Neural cell (in vitro differentiated cells): ENCODE results near the gene UNK. TPM values are rescaled to one million over a fixed set of nuclear protein-coding genes. Genes with fewer than 3 reads are reported as not detected.

ENCODE experiments used
- H2AFZ ChIP-seq: fragments of 200-600, 300-800 bp; sonication (generic), shearing (Covaris generic); 2 replicates; pipeline ENCODE4 v1.6.0; 2014; ENCODE audit warnings: low read depth, mild to moderate bottlenecking, antibody characterized with exemption, low read length, moderate library complexity
- H3F3A ChIP-seq: fragments of 200-600 bp; shearing (Covaris generic); 2 replicates; pipeline ENCODE4 v1.6.1; 2016; ENCODE audit warnings: mild to moderate bottlenecking, moderate library complexity, mixed read lengths, antibody characterized with exemption, low read length; ENCODE audit not compliant: insufficient read depth, poor library complexity, severe bottlenecking
- H3K27ac ChIP-seq: fragments of 200-600, 300-800 bp; sonication (generic), shearing (Covaris generic); 2 replicates; pipeline ENCODE4 v1.5.1; 2014; ENCODE audit warnings: mild to moderate bottlenecking, low read length, moderate library complexity
- H3K27me3 ChIP-seq: fragments of 300-800, 200-600 bp; sonication (generic), shearing (Covaris generic); 2 replicates; pipeline ENCODE4 v1.6.0; 2014; ENCODE audit warnings: mild to moderate bottlenecking, low read depth, low read length, moderate library complexity; ENCODE audit not compliant: insufficient read depth
- H3K36me3 ChIP-seq: fragments of 300-800, 200-600 bp; sonication (generic), shearing (Covaris generic); 2 replicates; pipeline ENCODE4 v1.5.1; 2014; ENCODE audit warnings: mild to moderate bottlenecking, antibody characterized with exemption, low read length, moderate library complexity; ENCODE audit not compliant: insufficient read depth
- H3K4me2 ChIP-seq: fragments of 300-800, 200-600 bp; sonication (generic), shearing (Covaris generic); 2 replicates; pipeline ENCODE4 v1.6.0; 2014; ENCODE audit warnings: mild to moderate bottlenecking, low read length
- H3K4me3 ChIP-seq: fragments of 300-800, 200-600 bp; sonication (generic), shearing (Covaris generic); 2 replicates; pipeline ENCODE4 v1.5.1; 2014; ENCODE audit warnings: mild to moderate bottlenecking, low read length, moderate library complexity
- H3K79me2 ChIP-seq: fragments of 200-600 bp; shearing (Covaris generic); replicated peaks from 2 replicates; pipeline ENCODE4 v1.6.0; 2014; ENCODE audit warnings: mild to moderate bottlenecking, low read length, moderate library complexity; ENCODE audit not compliant: insufficient read depth
- H3K9ac ChIP-seq: fragments of 300-800, 200-600 bp; sonication (generic), shearing (Covaris generic); 2 replicates; pipeline ENCODE4 v1.6.1; 2016; ENCODE audit warnings: mild to moderate bottlenecking, low read length, mixed read lengths
- H3K9me2 ChIP-seq: fragments of 200-600 bp; shearing (Covaris generic); 2 replicates; pipeline ENCODE4 v1.6.1; 2016; ENCODE audit warnings: mild to moderate bottlenecking, low read length, mixed read lengths; ENCODE audit not compliant: insufficient read depth
- H3K9me3 ChIP-seq: fragments of 200-600, 300-800 bp; sonication (generic), shearing (Covaris generic); 2 replicates; pipeline ENCODE4 v1.6.1; 2016; ENCODE audit warnings: mild to moderate bottlenecking, mixed run types, low read length, moderate library complexity, mixed read lengths
- H4K20me1 ChIP-seq: fragments of 200-600 bp; shearing (Covaris generic); 2 replicates; pipeline ENCODE4 v1.6.1; 2016; ENCODE audit warnings: mild to moderate bottlenecking, mixed run types; ENCODE audit not compliant: insufficient read depth
- CTCF ChIP-seq: fragments of 450-650 bp; IDR thresholded peaks from 2 replicates; pipeline ENCODE4 v1.5.1; 2014; ENCODE audit warnings: antibody characterized with exemption, mild to moderate bottlenecking, moderate library complexity; ENCODE audit not compliant: poor library complexity, severe bottlenecking
- EP300 ChIP-seq: fragments of 450-650 bp; conservative IDR thresholded peaks from 2 replicates; pipeline ENCODE4 v1.6.1; 2014; ENCODE audit warnings: antibody characterized with exemption, mild to moderate bottlenecking, moderate library complexity; ENCODE audit not compliant: poor library complexity, severe bottlenecking
- EZH2 ChIP-seq: fragments of 200-600, 300-800 bp; shearing (Covaris generic), sonication (generic); IDR thresholded peaks from 2 replicates; pipeline ENCODE4 v1.6.1; 2014; ENCODE audit warnings: antibody characterized with exemption, low read length, borderline replicate concordance, mild to moderate bottlenecking; ENCODE audit not compliant: insufficient read depth, poor library complexity, severe bottlenecking
- MXI1 ChIP-seq: fragments of 450-650 bp; conservative IDR thresholded peaks from 2 replicates; pipeline ENCODE4 v1.6.1; 2014; ENCODE audit warnings: antibody characterized with exemption, mild to moderate bottlenecking; ENCODE audit not compliant: poor library complexity, severe bottlenecking
- POLR2AphosphoS5 ChIP-seq: IDR thresholded peaks from 2 replicates; pipeline ENCODE4 v1.6.1; 2012
- RAD21 ChIP-seq: fragments of 450-650 bp; conservative IDR thresholded peaks from 2 replicates; pipeline ENCODE4 v1.6.1; 2014; ENCODE audit warnings: antibody characterized with exemption, mild to moderate bottlenecking, moderate library complexity
- REST ChIP-seq: IDR thresholded peaks from 2 replicates; pipeline ENCODE4 v1.6.1; 2012; ENCODE audit warnings: borderline replicate concordance
- SMC3 ChIP-seq: fragments of 450-650 bp; conservative IDR thresholded peaks from 2 replicates; pipeline ENCODE4 v1.6.1; 2014; ENCODE audit warnings: antibody characterized with exemption, mild to moderate bottlenecking, moderate library complexity; ENCODE audit not compliant: poor library complexity
- TAF1 ChIP-seq: IDR thresholded peaks from 2 replicates; pipeline ENCODE4 v1.6.1; 2012; ENCODE audit warnings: low read depth
- polyA plus RNA-seq: library from polyadenylated mRNA; depleted of rRNA; stranded (reverse); fragments of >200 nt; gene quantifications from 2 replicates; pipeline ENCODE4 v1.2.3, GENCODE V29; 2014

The UNK gene
- polyA plus RNA-seq, 1 donor from 2014 or later = 29.9 TPM

- H3K9me3 ChIP-seq = no peaks in the 10 kb centered on the region
- no peak overlapping the region for H2AFZ ChIP-seq
- H4K20me1 ChIP-seq = no peaks in the 10 kb centered on the region
- no peak overlapping the region for H3K9ac ChIP-seq
- H3K4me3 ChIP-seq = no peak overlapping the region
- H3K9me2 ChIP-seq = no peaks in the 10 kb centered on the region
- no peaks in the 10 kb centered on the region for H3K27me3 ChIP-seq
- TF ChIP-seq POLR2AphosphoS5 = no peak
- no peak for TF ChIP-seq EP300
- TF ChIP-seq RAD21 = no peak
- no peak for TF ChIP-seq REST
- TF ChIP-seq EZH2 = no peak
- no peaks in the 10 kb centered on the region for H3K36me3 ChIP-seq
- no peak overlapping the region for H3K27ac ChIP-seq
- H3K4me2 ChIP-seq = no peak overlapping the region
- no peaks in the 10 kb centered on the region for H3F3A ChIP-seq
- no peaks in the 10 kb centered on the region for H3K79me2 ChIP-seq
Measured at GRCh38 chr17:75824050-75824552, 39.5 kb downstream of the UNK start.

GRCh38 chr17:75824666-75825065, 40.1 kb downstream of the UNK start:
- Histone ChIP-seq H3K27ac (no peak overlapping the region), H4K20me1 (no peaks in the 10 kb centered on the region)

More at GRCh38 chr17:75824666-75825065, 40.1 kb downstream of the UNK start:
- TF ChIP-seq POLR2AphosphoS5 (no peak), TAF1 (no peak), CTCF (no peak), MXI1 (no peak), RAD21 (no peak), REST (no peak), SMC3 (no peak), EZH2 (no peak), EP300 (no peak)
- no peaks in the 10 kb centered on the region for H3F3A ChIP-seq
- no peak overlapping the region for H3K4me3 ChIP-seq
- H3K79me2 ChIP-seq = no peaks in the 10 kb centered on the region
- no peaks in the 10 kb centered on the region for H3K27me3 ChIP-seq
- no peak overlapping the region for H3K4me2 ChIP-seq
- no peak overlapping the region for H3K9ac ChIP-seq
- H3K9me3 ChIP-seq = no peaks in the 10 kb centered on the region
- no peaks in the 10 kb centered on the region for H3K9me2 ChIP-seq
- H2AFZ ChIP-seq = no peak overlapping the region
- no peaks in the 10 kb centered on the region for H3K36me3 ChIP-seq
